ENCODE data around the gene ZNF638.
A peak's percentile ranks its signal among the peaks of the same experiment; 100 is the strongest.

ZNF638 gene

GRCh38 chr2:71452565-71452964, 121.0 kb downstream of the ZNF638 start:
- peaks cover 1 to 41% (median 23%) of the 10 kb centered on the region in 5 donors for H3K4me1 ChIP-seq (ENCODE audit: control insufficient read depth in 5 of 5, insufficient read depth in 5 of 5, low read length in 5 of 5)
- H3K27ac ChIP-seq (ENCODE audit: low read depth, low read length), result no peak overlapping the region

GRCh38 chr2:71453404-71454220, 122.0 kb downstream of the ZNF638 start, which contains the start of gene DYSF:
Gene DYSF (plus strand): TSS chr2:71453561.
- Histone ChIP-seq H3K4me3 (ENCODE audit: low read depth in 1 of 5, low read length in 5 of 5) (peak within 1 kb of the TSS; percentile 56 to 68 (median 60)), H3K9me3 (ENCODE audit: control insufficient read depth in 5 of 5, low read length in 5 of 5) (no peaks in the 10 kb centered on the region), H3K27me3 (ENCODE audit: control insufficient read depth in 5 of 5, insufficient read depth in 4 of 5, low read length in 5 of 5) (peaks cover 10 to 20% (median 15%) of the 10 kb centered on the region in 5 donors), H3K4me1 (ENCODE audit: control insufficient read depth in 5 of 5, insufficient read depth in 5 of 5, low read length in 5 of 5) (peaks cover 1 to 45% (median 23%) of the 10 kb centered on the region in 5 donors), H3K36me3 (ENCODE audit: control insufficient read depth in 5 of 5, insufficient read depth in 5 of 5, low read length in 5 of 5) (no peaks in the 10 kb centered on the region), H3K27ac (ENCODE audit: low read depth, low read length) (no peak within 1 kb of the TSS), H3K9ac (ENCODE audit: low read length in 5 of 5) (peak within 1 kb of the TSS in 1 of 5 donors; percentile 31)

More at GRCh38 chr2:71452565-71452964, 121.0 kb downstream of the ZNF638 start:
- Histone ChIP-seq H3K36me3 (ENCODE audit: control insufficient read depth in 5 of 5, insufficient read depth in 5 of 5, low read length in 5 of 5) (no peaks in the 10 kb centered on the region), H3K9ac (ENCODE audit: low read length in 5 of 5) (no peak overlapping the region), H3K9me3 (ENCODE audit: control insufficient read depth in 5 of 5, low read length in 5 of 5) (no peaks in the 10 kb centered on the region), H3K4me3 (ENCODE audit: low read depth in 1 of 5, low read length in 5 of 5) (no peak overlapping the region), H3K27me3 (ENCODE audit: control insufficient read depth in 5 of 5, insufficient read depth in 4 of 5, low read length in 5 of 5) (peaks cover 10 to 20% (median 15%) of the 10 kb centered on the region in 5 donors)

GRCh38 chr2:71454221-71455010, 122.8 kb downstream of the ZNF638 start:
- peak overlapping the region; percentile 56 to 68 (median 60) for H3K4me3 ChIP-seq (ENCODE audit: low read depth in 1 of 5, low read length in 5 of 5)
- H3K4me1 ChIP-seq (ENCODE audit: control insufficient read depth in 5 of 5, insufficient read depth in 5 of 5, low read length in 5 of 5), result peaks cover 1 to 53% (median 23%) of the 10 kb centered on the region in 5 donors
- peaks cover 10 to 20% (median 15%) of the 10 kb centered on the region in 5 donors for H3K27me3 ChIP-seq (ENCODE audit: control insufficient read depth in 5 of 5, insufficient read depth in 4 of 5, low read length in 5 of 5)
- H3K9me3 ChIP-seq (ENCODE audit: control insufficient read depth in 5 of 5, low read length in 5 of 5), result no peaks in the 10 kb centered on the region
- no peaks in the 10 kb centered on the region for H3K36me3 ChIP-seq (ENCODE audit: control insufficient read depth in 5 of 5, insufficient read depth in 5 of 5, low read length in 5 of 5)
- no peak overlapping the region for H3K27ac ChIP-seq (ENCODE audit: low read depth, low read length)
- H3K9ac ChIP-seq (ENCODE audit: low read length in 5 of 5), result no peak overlapping the region

GRCh38 chr2:71455011-71455740, 123.6 kb downstream of the ZNF638 start:
- H3K9me3 ChIP-seq (ENCODE audit: control insufficient read depth in 5 of 5, low read length in 5 of 5), result no peaks in the 10 kb centered on the region
- H3K4me3 ChIP-seq (ENCODE audit: low read depth in 1 of 5, low read length in 5 of 5), result peak overlapping the region in 1 of 5 donors; percentile 61
- no peak overlapping the region for H3K27ac ChIP-seq (ENCODE audit: low read depth, low read length)
- no peaks in the 10 kb centered on the region for H3K36me3 ChIP-seq (ENCODE audit: control insufficient read depth in 5 of 5, insufficient read depth in 5 of 5, low read length in 5 of 5)
- H3K4me1 ChIP-seq (ENCODE audit: control insufficient read depth in 5 of 5, insufficient read depth in 5 of 5, low read length in 5 of 5), result peaks cover 3 to 60% (median 26%) of the 10 kb centered on the region in 5 donors
- H3K9ac ChIP-seq (ENCODE audit: low read length in 5 of 5), result no peak overlapping the region
- H3K27me3 ChIP-seq (ENCODE audit: control insufficient read depth in 5 of 5, insufficient read depth in 4 of 5, low read length in 5 of 5), result peaks cover 10 to 20% (median 15%) of the 10 kb centered on the region in 5 donors

GRCh38 chr2:71455741-71456569, 124.4 kb downstream of the ZNF638 start:
- H3K36me3 ChIP-seq (ENCODE audit: control insufficient read depth in 5 of 5, insufficient read depth in 5 of 5, low read length in 5 of 5), result no peaks in the 10 kb centered on the region
- H3K4me3 ChIP-seq (ENCODE audit: low read depth in 1 of 5, low read length in 5 of 5), result no peak overlapping the region
- no peaks in the 10 kb centered on the region for H3K9me3 ChIP-seq (ENCODE audit: control insufficient read depth in 5 of 5, low read length in 5 of 5)
- no peak overlapping the region for H3K9ac ChIP-seq (ENCODE audit: low read length in 5 of 5)
- H3K27me3 ChIP-seq (ENCODE audit: control insufficient read depth in 5 of 5, insufficient read depth in 4 of 5, low read length in 5 of 5), result peaks cover 10 to 20% (median 15%) of the 10 kb centered on the region in 5 donors
- peaks cover 3 to 68% (median 26%) of the 10 kb centered on the region in 5 donors for H3K4me1 ChIP-seq (ENCODE audit: control insufficient read depth in 5 of 5, insufficient read depth in 5 of 5, low read length in 5 of 5)
- H3K27ac ChIP-seq (ENCODE audit: low read depth, low read length), result no peak overlapping the region

GRCh38 chr2:71456617-71457016, 125.0 kb downstream of the ZNF638 start:
- no peak overlapping the region for H3K27ac ChIP-seq (ENCODE audit: low read depth, low read length)
- no peak overlapping the region for H3K4me3 ChIP-seq (ENCODE audit: low read depth in 1 of 5, low read length in 5 of 5)
- peaks cover 10 to 20% (median 15%) of the 10 kb centered on the region in 5 donors for H3K27me3 ChIP-seq (ENCODE audit: control insufficient read depth in 5 of 5, insufficient read depth in 4 of 5, low read length in 5 of 5)
- H3K9ac ChIP-seq (ENCODE audit: low read length in 5 of 5), result no peak overlapping the region
- no peaks in the 10 kb centered on the region for H3K9me3 ChIP-seq (ENCODE audit: control insufficient read depth in 5 of 5, low read length in 5 of 5)
- H3K4me1 ChIP-seq (ENCODE audit: control insufficient read depth in 5 of 5, insufficient read depth in 5 of 5, low read length in 5 of 5), result peaks cover 2 to 74% (median 29%) of the 10 kb centered on the region in 5 donors
- no peaks in the 10 kb centered on the region for H3K36me3 ChIP-seq (ENCODE audit: control insufficient read depth in 5 of 5, insufficient read depth in 5 of 5, low read length in 5 of 5)

GRCh38 chr2:71457123-71457915, 125.7 kb downstream of the ZNF638 start:
- peaks cover 2 to 79% (median 30%) of the 10 kb centered on the region in 5 donors for H3K4me1 ChIP-seq (ENCODE audit: control insufficient read depth in 5 of 5, insufficient read depth in 5 of 5, low read length in 5 of 5)
- H3K4me3 ChIP-seq (ENCODE audit: low read depth in 1 of 5, low read length in 5 of 5), result no peak overlapping the region
- no peaks in the 10 kb centered on the region for H3K36me3 ChIP-seq (ENCODE audit: control insufficient read depth in 5 of 5, insufficient read depth in 5 of 5, low read length in 5 of 5)
- H3K9ac ChIP-seq (ENCODE audit: low read length in 5 of 5), result no peak overlapping the region
- no peak overlapping the region for H3K27ac ChIP-seq (ENCODE audit: low read depth, low read length)
- peaks cover 10 to 20% (median 15%) of the 10 kb centered on the region in 5 donors for H3K27me3 ChIP-seq (ENCODE audit: control insufficient read depth in 5 of 5, insufficient read depth in 4 of 5, low read length in 5 of 5)
- H3K9me3 ChIP-seq (ENCODE audit: control insufficient read depth in 5 of 5, low read length in 5 of 5), result no peaks in the 10 kb centered on the region

- Histone ChIP-seq H3K9ac (ENCODE audit: low read length in 5 of 5) (no peak overlapping the region), H3K27ac (ENCODE audit: low read depth, low read length) (no peak overlapping the region), H3K27me3 (ENCODE audit: control insufficient read depth in 5 of 5, insufficient read depth in 4 of 5, low read length in 5 of 5) (peaks cover 10 to 23% (median 15%) of the 10 kb centered on the region in 5 donors), H3K9me3 (ENCODE audit: control insufficient read depth in 5 of 5, low read length in 5 of 5) (no peaks in the 10 kb centered on the region), H3K4me3 (ENCODE audit: low read depth in 1 of 5, low read length in 5 of 5) (no peak overlapping the region), H3K4me1 (ENCODE audit: control insufficient read depth in 5 of 5, insufficient read depth in 5 of 5, low read length in 5 of 5) (peaks cover 2 to 73% (median 30%) of the 10 kb centered on the region in 5 donors), H3K36me3 (ENCODE audit: control insufficient read depth in 5 of 5, insufficient read depth in 5 of 5, low read length in 5 of 5) (no peaks in the 10 kb centered on the region)
Measured at GRCh38 chr2:71457923-71458322, 126.3 kb downstream of the ZNF638 start.
